Bronchial epithelial cell (primary cell): ENCODE results near the gene ADAD2. TPM values are rescaled to one million over a fixed set of nuclear protein-coding genes. Genes with fewer than 3 reads are reported as not detected.

Experiments used
- DNase-seq: peaks from one replicate; pipeline ENCODE4 v3.0.0-alpha.2; 2010; ENCODE audit warnings: low read depth
- FAIRE-seq: peaks from 2 replicates; lab custom pipeline; 2011; peaks lifted over from hg19 to GRCh38; lab: Jason Lieb, UNC
- H3K27me3 ChIP-seq: 2 replicates; pipeline ENCODE4 v1.5.1; 2011; ENCODE audit warnings: low read length; ENCODE audit not compliant: control insufficient read depth, insufficient read depth
- H3K36me3 ChIP-seq: 2 replicates; pipeline ENCODE4 v1.5.1; 2011; ENCODE audit warnings: low read length; ENCODE audit not compliant: control insufficient read depth, insufficient read depth
- H3K4me3 ChIP-seq: 2 replicates; pipeline ENCODE4 v1.5.1; 2011; ENCODE audit warnings: mild to moderate bottlenecking, low read depth, low read length, control low read depth
- CTCF ChIP-seq: IDR thresholded peaks from 2 replicates; pipeline ENCODE4 v1.5.1; 2011; ENCODE audit warnings: mild to moderate bottlenecking, moderate library complexity, low read length, control low read depth, inconsistent platforms; ENCODE audit not compliant: insufficient read depth, severe bottlenecking
- total RNA-seq: library from RNA; depleted of rRNA; stranded (reverse); fragments of >200 nt; gene quantifications from 2 replicates; pipeline ENCODE4 v1.2.1, GENCODE V29; 2014

The ADAD2 gene
- total RNA-seq, 1 donor from 2014 or later, result not detected

GRCh38 chr16:84245956-84246678, 55.2 kb downstream of the ADAD2 start:
- FAIRE-seq (no peak), DNase-seq (no peak)
- TF ChIP-seq CTCF, result no peak
- H3K27me3 ChIP-seq, result no peaks in the 10 kb centered on the region
- H3K36me3 ChIP-seq, result no peaks in the 10 kb centered on the region
- no peak overlapping the region for H3K4me3 ChIP-seq

- FAIRE-seq (no peak), DNase-seq (no peak)
- no peak overlapping the region for H3K4me3 ChIP-seq
- TF ChIP-seq CTCF, result no peak
- H3K36me3 ChIP-seq, result no peaks in the 10 kb centered on the region
- no peaks in the 10 kb centered on the region for H3K27me3 ChIP-seq
These were observed 55.7 kb downstream of the ADAD2 start for GRCh38 chr16:84246679-84247077.

Other genes starting within 250 kb of the ADAD2 start
- 1.1 and 1.8 TPM in 2 replicates for gene OSGIN1, start 237.9 kb upstream of the ADAD2 start, total RNA-seq
- gene NECAB2, start 222.9 kb upstream of the ADAD2 start, total RNA-seq, result not detected in 2 replicates
- gene SLC38A8, start 148.4 kb upstream of the ADAD2 start, total RNA-seq, result not detected in 2 replicates
- gene MBTPS1, start 74.2 kb upstream of the ADAD2 start, total RNA-seq, result 63.4 and 67.3 TPM in 2 replicates
- 25.9 and 36.3 TPM in 2 replicates for gene HSDL1, start 46.0 kb upstream of the ADAD2 start, total RNA-seq
- gene DNAAF1, start 45.8 kb upstream of the ADAD2 start, total RNA-seq, result not detected in 2 replicates
- 7.3 and 7.9 TPM in 2 replicates for gene TAF1C, start 4.1 kb upstream of the ADAD2 start, total RNA-seq
- gene KCNG4, start 48.9 kb downstream of the ADAD2 start, total RNA-seq, result not detected in 2 replicates
- gene WFDC1, start 103.7 kb downstream of the ADAD2 start, total RNA-seq, result not detected in 2 replicates
- gene ATP2C2, start 177.4 kb downstream of the ADAD2 start, total RNA-seq, result 32.1 and 204 TPM in 2 replicates